MM.1S (cell line): ENCODE results near the gene TGFBI.

Experiments
- DNase-seq: peaks from one replicate; pipeline ENCODE4 v3.0.0-alpha.2; 2015
- H2AFZ ChIP-seq: fragments of 300-600 bp; sonication (generic); 2 replicates; pipeline ENCODE4 v1.6.0; 2016; ENCODE audit warnings: antibody characterized with exemption, low read length
- H3F3A ChIP-seq: fragments of 300-600 bp; sonication (generic); 2 replicates; pipeline ENCODE4 v1.6.1; 2016; ENCODE audit warnings: mild to moderate bottlenecking, antibody characterized with exemption, low read length, moderate library complexity, mixed read lengths; ENCODE audit not compliant: insufficient read depth
- H3K27ac ChIP-seq: fragments of 300-600 bp; sonication (generic); 2 replicates; pipeline ENCODE4 v1.5.1; 2016; ENCODE audit warnings: mild to moderate bottlenecking, low read length
- H3K27me3 ChIP-seq: fragments of 300-600 bp; sonication (generic); replicated peaks from 2 replicates; pipeline ENCODE4 v1.6.0; 2016; ENCODE audit warnings: low read length; ENCODE audit not compliant: insufficient read depth
- H3K36me3 ChIP-seq: fragments of 300-600 bp; sonication (generic); replicated peaks from 2 replicates; pipeline ENCODE4 v1.6.1; 2016; ENCODE audit warnings: mild to moderate bottlenecking, low read length, mixed read lengths; ENCODE audit not compliant: insufficient read depth
- H3K4me1 ChIP-seq: fragments of 300-600 bp; sonication (generic); 2 replicates; pipeline ENCODE4 v1.6.1; 2016; ENCODE audit warnings: low read length, mixed read lengths
- H3K4me2 ChIP-seq: fragments of 300-600 bp; sonication (generic); 2 replicates; pipeline ENCODE4 v1.6.0; 2016; ENCODE audit warnings: low read depth, low read length
- H3K4me3 ChIP-seq: fragments of 300-600 bp; sonication (generic); 2 replicates; pipeline ENCODE4 v1.5.1; 2016; ENCODE audit warnings: low read length, mixed read lengths
- H3K79me2 ChIP-seq: fragments of 300-600 bp; sonication (generic); 2 replicates; pipeline ENCODE4 v1.6.1; 2016; ENCODE audit warnings: mixed run types, low read length, mixed read lengths
- H3K9ac ChIP-seq: fragments of 300-600 bp; sonication (generic); 2 replicates; pipeline ENCODE4 v1.6.1; 2016; ENCODE audit warnings: low read length, mixed read lengths
- H3K9me2 ChIP-seq: fragments of 300-600 bp; sonication (generic); replicated peaks from 2 replicates; pipeline ENCODE4 v1.6.1; 2016; ENCODE audit warnings: mild to moderate bottlenecking, low read length, mixed read lengths; ENCODE audit not compliant: insufficient read depth
- H3K9me3 ChIP-seq: fragments of 300-600 bp; sonication (generic); replicated peaks from 2 replicates; pipeline ENCODE4 v1.6.1; 2016; ENCODE audit warnings: mild to moderate bottlenecking, low read length, mixed read lengths; ENCODE audit not compliant: insufficient read depth
- H4K20me1 ChIP-seq: fragments of 300-600 bp; sonication (generic); 2 replicates; pipeline ENCODE4 v1.6.1; 2016; ENCODE audit warnings: mild to moderate bottlenecking, low read length, moderate library complexity, mixed read lengths; ENCODE audit not compliant: insufficient read depth
- EZH2 ChIP-seq: fragments of 300-600 bp; sonication (generic); optimal IDR thresholded peaks from 2 replicates; pipeline ENCODE3; 2017; ENCODE audit warnings: low read depth, mild to moderate bottlenecking, antibody characterized with exemption, low read length, mixed read lengths
- EZH2phosphoT487 ChIP-seq: fragments of 300-600 bp; sonication (generic); IDR thresholded peaks from 2 replicates; pipeline ENCODE4 v1.6.1; 2018; ENCODE audit warnings: antibody characterized with exemption, low read length
- TF ChIP-seq, protein P1 (sequence below): fragments of 300-600 bp; sonication (generic); IDR thresholded peaks from 2 replicates; pipeline ENCODE4 v1.5.1; 2016; ENCODE audit warnings: antibody characterized with exemption, low read length, mixed read lengths

Gene TGFBI

GRCh38 chr5:136028782-136029742 lies at the start of gene TGFBI:
Gene TGFBI, plus strand, starts transcription at chr5:136028988. Its CDS starts 68 bp downstream, at chr5:136029056.
- H3K4me1 ChIP-seq: no peaks in the 10 kb centered on the region
- H3K9me2 ChIP-seq: no peaks in the 10 kb centered on the region
- DNase-seq: no peak
- no peak within 1 kb of the TSS for H2AFZ ChIP-seq
- H3K9me3 ChIP-seq: no peaks in the 10 kb centered on the region
- H3K4me2 ChIP-seq: no peak within 1 kb of the TSS
- H3F3A ChIP-seq: no peaks in the 10 kb centered on the region
- H3K36me3 ChIP-seq: no peaks in the 10 kb centered on the region
- no peaks in the 10 kb centered on the region for H3K79me2 ChIP-seq
- no peaks in the 10 kb centered on the region for H3K27me3 ChIP-seq
- H4K20me1 ChIP-seq: no peaks in the 10 kb centered on the region
- no peak within 1 kb of the TSS for H3K27ac ChIP-seq
- TF ChIP-seq, protein P1, sequence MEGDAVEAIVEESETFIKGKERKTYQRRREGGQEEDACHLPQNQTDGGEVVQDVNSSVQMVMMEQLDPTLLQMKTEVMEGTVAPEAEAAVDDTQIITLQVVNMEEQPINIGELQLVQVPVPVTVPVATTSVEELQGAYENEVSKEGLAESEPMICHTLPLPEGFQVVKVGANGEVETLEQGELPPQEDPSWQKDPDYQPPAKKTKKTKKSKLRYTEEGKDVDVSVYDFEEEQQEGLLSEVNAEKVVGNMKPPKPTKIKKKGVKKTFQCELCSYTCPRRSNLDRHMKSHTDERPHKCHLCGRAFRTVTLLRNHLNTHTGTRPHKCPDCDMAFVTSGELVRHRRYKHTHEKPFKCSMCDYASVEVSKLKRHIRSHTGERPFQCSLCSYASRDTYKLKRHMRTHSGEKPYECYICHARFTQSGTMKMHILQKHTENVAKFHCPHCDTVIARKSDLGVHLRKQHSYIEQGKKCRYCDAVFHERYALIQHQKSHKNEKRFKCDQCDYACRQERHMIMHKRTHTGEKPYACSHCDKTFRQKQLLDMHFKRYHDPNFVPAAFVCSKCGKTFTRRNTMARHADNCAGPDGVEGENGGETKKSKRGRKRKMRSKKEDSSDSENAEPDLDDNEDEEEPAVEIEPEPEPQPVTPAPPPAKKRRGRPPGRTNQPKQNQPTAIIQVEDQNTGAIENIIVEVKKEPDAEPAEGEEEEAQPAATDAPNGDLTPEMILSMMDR: no peak
- TF ChIP-seq EZH2 (no peak), EZH2phosphoT487 (no peak)
- no peak within 1 kb of the TSS for H3K9ac ChIP-seq
- no peak within 1 kb of the TSS for H3K4me3 ChIP-seq

GRCh38 chr5:135978993-135979392 lies 49.8 kb upstream of the TGFBI start:
- H3K4me1 ChIP-seq: no peaks in the 10 kb centered on the region
- H3K9me3 ChIP-seq: no peaks in the 10 kb centered on the region
- no peak overlapping the region for H3K9ac ChIP-seq
- TF ChIP-seq EZH2 (no peak), EZH2phosphoT487 (no peak)
- TF ChIP-seq, protein P1: no peak
- no peak for DNase-seq
- no peaks in the 10 kb centered on the region for H3K79me2 ChIP-seq
- H3K9me2 ChIP-seq: no peaks in the 10 kb centered on the region
- H3K4me3 ChIP-seq: no peak overlapping the region
- H3K36me3 ChIP-seq: no peaks in the 10 kb centered on the region
- no peaks in the 10 kb centered on the region for H4K20me1 ChIP-seq
- H2AFZ ChIP-seq: no peak overlapping the region
- no peaks in the 10 kb centered on the region for H3F3A ChIP-seq
- no peaks in the 10 kb centered on the region for H3K27me3 ChIP-seq
- H3K4me2 ChIP-seq: no peak overlapping the region
- H3K27ac ChIP-seq: no peak overlapping the region

DNA sequence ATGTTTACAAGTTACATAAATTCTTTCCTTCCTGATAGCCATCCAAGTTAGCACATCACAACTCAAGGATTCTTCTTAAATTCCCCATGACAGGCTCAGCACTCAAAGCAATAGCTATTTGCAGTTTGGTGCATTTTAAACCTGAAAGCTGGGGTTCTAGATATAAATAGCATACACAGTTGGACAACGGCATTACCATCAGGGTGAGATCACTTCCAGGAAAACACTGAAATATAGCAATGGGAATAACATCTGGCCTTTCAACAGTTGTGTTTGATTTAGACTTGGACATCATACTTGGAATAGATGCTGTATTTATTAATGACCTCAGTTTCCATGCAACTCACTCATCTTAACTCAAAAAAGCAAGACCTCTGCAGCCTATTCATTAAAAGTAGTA lies 49.3 kb upstream of the TGFBI start:
- DNase-seq: no peak
- H2AFZ ChIP-seq: no peak overlapping the region
- H3K4me2 ChIP-seq: no peak overlapping the region
- H3K4me1 ChIP-seq: no peaks in the 10 kb centered on the region
- H3K9me2 ChIP-seq: no peaks in the 10 kb centered on the region
- H3K9ac ChIP-seq: no peak overlapping the region
- no peak overlapping the region for H3K27ac ChIP-seq
- no peaks in the 10 kb centered on the region for H3F3A ChIP-seq
- H3K9me3 ChIP-seq: no peaks in the 10 kb centered on the region
- TF ChIP-seq EZH2phosphoT487 (no peak), EZH2 (no peak)
- TF ChIP-seq, protein P1: no peak
- no peak overlapping the region for H3K4me3 ChIP-seq
- no peaks in the 10 kb centered on the region for H4K20me1 ChIP-seq
- H3K27me3 ChIP-seq: no peaks in the 10 kb centered on the region
- no peaks in the 10 kb centered on the region for H3K79me2 ChIP-seq
- H3K36me3 ChIP-seq: no peaks in the 10 kb centered on the region
